Superior temporal gyrus (tissue), 1 donor: ENCODE measurements around the gene MAGIX.

Source experiments
- DNase-seq: peaks from one replicate; pipeline ENCODE4 v3.0.0-alpha.2; 2016; ENCODE audit errors: extremely low spot score

The MAGIX gene

DNA sequence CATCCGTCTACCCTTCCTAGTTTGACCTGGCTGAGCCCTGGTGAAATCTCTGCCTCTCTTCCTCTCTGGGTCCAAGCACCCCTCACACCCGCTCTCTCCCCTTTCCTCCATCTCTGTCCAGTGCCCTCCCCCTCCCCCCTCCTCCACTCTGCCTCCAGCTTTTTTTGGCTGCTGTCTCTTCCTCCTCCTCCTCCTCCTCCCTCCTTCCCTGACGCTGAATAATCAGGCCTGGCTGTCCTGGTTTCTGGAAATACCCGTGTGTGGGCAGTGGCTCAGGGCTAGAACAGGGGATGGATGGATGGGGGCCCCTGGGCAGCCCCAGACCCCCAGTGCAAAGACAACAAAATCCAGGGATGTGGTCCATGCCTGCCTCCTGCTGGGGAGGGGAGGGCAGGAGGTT, 42.2 kb downstream of the MAGIX start:
- no peak for DNase-seq

GRCh38 chrX:49205443-49205842, 42.9 kb downstream of the MAGIX start:
- no peak for DNase-seq

DNA sequence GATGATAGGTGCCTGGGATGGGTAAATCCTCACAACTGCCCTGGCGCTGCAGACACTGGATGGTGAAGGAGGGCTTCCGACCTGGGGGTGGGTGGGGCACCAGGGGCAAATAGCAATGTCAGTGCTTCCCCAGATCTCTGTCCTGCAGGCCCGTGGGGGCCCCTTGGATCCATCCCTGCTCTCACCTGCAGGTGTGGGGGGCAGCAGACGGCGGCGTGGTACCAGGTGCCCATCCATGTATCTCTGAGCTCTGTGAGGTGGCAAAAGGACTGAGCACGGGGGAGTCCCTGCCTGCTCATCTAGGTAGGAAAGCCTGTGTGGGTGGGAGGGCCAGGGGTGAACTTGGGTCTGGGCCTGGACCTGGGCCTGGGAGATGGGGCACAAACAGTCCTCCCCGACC, 44.0 kb downstream of the MAGIX start:
- no peak for DNase-seq

DNA sequence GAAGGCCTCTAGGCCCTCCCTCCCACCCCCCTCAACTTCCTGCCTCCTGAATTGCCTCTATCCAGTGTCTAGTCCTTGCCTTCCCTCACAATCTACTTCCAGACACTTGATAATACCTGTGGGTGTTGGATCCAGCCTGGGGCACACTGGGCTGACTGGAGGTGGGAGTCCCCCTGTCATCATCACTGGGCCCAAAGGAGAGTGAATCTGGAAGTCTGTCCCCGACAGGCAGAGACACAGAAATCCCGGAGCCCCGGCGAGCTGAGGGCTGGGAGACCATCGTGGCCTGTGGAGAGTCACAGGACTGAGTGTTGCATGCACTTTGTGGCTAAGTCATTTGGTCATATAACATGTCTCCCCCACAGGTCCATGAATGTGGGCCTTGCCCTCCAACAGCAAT, 45.8 kb downstream of the MAGIX start:
- no peak for DNase-seq

GRCh38 chrX:49209434-49210251, 47.1 kb downstream of the MAGIX start:
- no peak for DNase-seq

DNA sequence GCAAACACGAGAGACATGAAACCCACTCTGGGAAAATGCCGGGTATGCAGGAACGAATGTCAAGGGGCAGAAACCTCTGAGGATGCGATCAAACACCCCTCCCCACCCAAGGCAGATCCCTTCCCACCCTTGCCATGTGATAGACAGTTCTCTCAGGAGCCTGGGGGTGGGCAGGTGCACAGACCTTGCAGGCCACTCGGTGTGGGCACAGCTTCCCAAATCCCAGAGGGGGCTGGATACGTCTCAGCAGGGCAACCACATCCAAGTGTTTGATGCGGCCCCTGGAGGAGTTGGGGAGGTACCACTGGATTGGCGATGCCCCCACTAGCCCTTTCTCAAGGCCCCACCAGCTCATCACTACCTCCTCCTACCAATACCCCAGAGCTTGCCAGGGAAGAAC, 47.8 kb downstream of the MAGIX start:
- DNase-seq, result no peak

- no peak for DNase-seq
Observed at GRCh38 chrX:49211074-49211473, 48.5 kb downstream of the MAGIX start.

DNA sequence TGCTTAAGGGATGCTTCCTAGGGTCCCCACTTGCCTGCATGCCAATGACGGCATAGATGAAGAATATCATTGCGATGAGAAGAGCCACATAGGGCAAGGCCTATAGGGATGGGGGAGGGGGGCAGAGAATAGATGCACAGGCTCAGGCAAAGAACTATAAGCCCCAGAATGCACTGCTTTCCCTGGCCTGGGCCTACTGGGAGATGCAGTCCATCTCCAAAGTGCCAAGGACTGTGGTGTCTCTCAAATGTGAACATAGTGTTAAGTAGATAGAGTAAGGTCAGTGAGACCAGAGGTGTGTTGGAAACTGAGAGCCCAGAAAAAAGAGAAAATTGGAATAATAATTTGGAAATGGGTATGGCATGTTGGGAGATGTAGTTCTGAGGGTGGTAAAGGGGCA, 49.7 kb downstream of the MAGIX start:
- no peak for DNase-seq

DNA sequence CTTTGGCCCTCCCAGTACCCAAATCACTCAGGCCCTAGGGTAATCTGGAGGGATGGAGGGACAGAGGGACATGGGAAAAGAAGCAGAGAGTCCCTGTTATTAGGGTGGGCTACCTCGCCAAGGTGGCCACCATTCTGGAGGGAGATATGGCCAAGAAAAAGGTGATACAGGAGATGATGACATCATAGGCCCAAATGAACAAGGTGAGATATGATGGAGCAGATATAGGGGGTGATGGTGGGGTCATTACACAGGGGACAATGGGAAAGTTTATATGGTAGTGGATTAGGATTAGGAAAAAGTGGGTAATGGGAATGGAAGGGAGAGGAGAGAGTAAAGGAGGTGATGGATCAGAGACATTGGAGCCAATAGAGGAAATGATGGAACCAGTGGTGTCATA, 50.3 kb downstream of the MAGIX start:
- no peak for DNase-seq

GRCh38 chrX:49214416-49214815, 51.9 kb downstream of the MAGIX start:
- no peak for DNase-seq

- no peak for DNase-seq
Observed at GRCh38 chrX:49214996-49215526, 52.5 kb downstream of the MAGIX start.
